Activated naive CD4-positive, alpha-beta T cell treated with anti-CD3 and anti-CD28 coated beads, Interleukin-2, amount 10 ng/mL, durations not matched to agents 7 days and 5 days (primary cell): ENCODE data around the gene TTLL5.

Experiments used
- CTCF ChIA-PET: fragments of 350-600 bp; sonication (Branson Sonifier 250); formaldehyde crosslinking; loops from one replicate; lab custom pipeline; 2021; ENCODE audit warnings: antibody characterized with exemption; lab: Charles Lee
- DNase-seq: peaks from one replicate; pipeline ENCODE4 v3.0.0-alpha.2; 2020
- H3K27ac Mint-ChIP-seq: one replicate; pipeline ENCODE4 v1.8.0; 2021; ENCODE audit warnings: mild to moderate bottlenecking, moderate library complexity, mixed read lengths
- H3K27me3 Mint-ChIP-seq: one replicate; pipeline ENCODE4 v1.8.0; 2021; ENCODE audit warnings: mild to moderate bottlenecking, mixed read lengths
- H3K36me3 Mint-ChIP-seq: one replicate; pipeline ENCODE4 v1.8.0; 2021; ENCODE audit warnings: mixed read lengths
- H3K4me1 Mint-ChIP-seq: one replicate; pipeline ENCODE4 v1.8.0; 2021; ENCODE audit warnings: mixed read lengths
- H3K4me3 Mint-ChIP-seq: one replicate; pipeline ENCODE4 v1.8.0; 2021; ENCODE audit warnings: mild to moderate bottlenecking, moderate library complexity, mixed read lengths
- H3K9me3 Mint-ChIP-seq: one replicate; pipeline ENCODE4 v1.8.0; 2021; ENCODE audit warnings: mixed read lengths

The TTLL5 gene

GRCh38 chr14:75717729-75718128 is 56.7 kb downstream of the TTLL5 start:
- Mint-ChIP-seq H3K4me3 (no peak overlapping the region), H3K27ac (no peak overlapping the region), H3K4me1 (no peaks in the 10 kb centered on the region), H3K36me3 (peaks cover 21% of the 10 kb centered on the region), H3K9me3 (no peaks in the 10 kb centered on the region), H3K27me3 (no peaks in the 10 kb centered on the region)
- CTCF ChIA-PET = interaction anchor here (1.0 kb wide), 1 partner anchor 265 kb away, joined by 4 read pairs; no protein-coding TSS in a partner anchor
- DNase-seq = no peak

- H3K9me3 Mint-ChIP-seq = no peaks in the 10 kb centered on the region
- H3K27ac Mint-ChIP-seq = no peak overlapping the region
- no peak overlapping the region for H3K4me3 Mint-ChIP-seq
- CTCF ChIA-PET = no interaction called here
- peaks cover 22% of the 10 kb centered on the region for H3K36me3 Mint-ChIP-seq
- DNase-seq = no peak
- no peaks in the 10 kb centered on the region for H3K27me3 Mint-ChIP-seq
- no peaks in the 10 kb centered on the region for H3K4me1 Mint-ChIP-seq
Observed at GRCh38 chr14:75718199-75718598, 57.2 kb downstream of the TTLL5 start.

GRCh38 chr14:75720116-75720515 is 59.1 kb downstream of the TTLL5 start:
- H3K9me3 Mint-ChIP-seq = no peaks in the 10 kb centered on the region
- DNase-seq = no peak
- peaks cover 35% of the 10 kb centered on the region for H3K36me3 Mint-ChIP-seq
- H3K27ac Mint-ChIP-seq = no peak overlapping the region
- CTCF ChIA-PET = interaction anchor here (1.1 to 1.2 kb wide), 2 partner anchors 11 to 259 kb away, joined by 3 read pairs; no protein-coding TSS in a partner anchor
- H3K27me3 Mint-ChIP-seq = no peaks in the 10 kb centered on the region
- peaks cover 8% of the 10 kb centered on the region for H3K4me1 Mint-ChIP-seq
- H3K4me3 Mint-ChIP-seq = no peak overlapping the region

GRCh38 chr14:75720842-75721498 is 59.9 kb downstream of the TTLL5 start:
- peaks cover 8% of the 10 kb centered on the region for H3K4me1 Mint-ChIP-seq
- H3K36me3 Mint-ChIP-seq = peaks cover 41% of the 10 kb centered on the region
- H3K4me3 Mint-ChIP-seq = no peak overlapping the region
- no peaks in the 10 kb centered on the region for H3K9me3 Mint-ChIP-seq
- no peak overlapping the region for H3K27ac Mint-ChIP-seq
- no peaks in the 10 kb centered on the region for H3K27me3 Mint-ChIP-seq
- no peak for DNase-seq
- CTCF ChIA-PET = interaction anchor here (1.1 to 1.2 kb wide), 2 partner anchors 12 to 258 kb away, joined by 3 read pairs; no protein-coding TSS in a partner anchor

- Mint-ChIP-seq H3K9me3 (peaks cover 2% of the 10 kb centered on the region), H3K27ac (no peak overlapping the region), H3K27me3 (no peaks in the 10 kb centered on the region), H3K4me3 (no peak overlapping the region), H3K4me1 (peaks cover 8% of the 10 kb centered on the region), H3K36me3 (peaks cover 46% of the 10 kb centered on the region)
- CTCF ChIA-PET = interaction anchor here (0.8 to 1.2 kb wide), 2 partner anchors 9 to 14 kb away, joined by 3 read pairs; no protein-coding TSS in a partner anchor
- DNase-seq = no peak
Observed at GRCh38 chr14:75723716-75724115, 62.7 kb downstream of the TTLL5 start.

- peaks cover 44% of the 10 kb centered on the region for H3K36me3 Mint-ChIP-seq
- CTCF ChIA-PET = interaction anchor here (1.2 kb wide), 1 partner anchor 15 kb away, joined by 3 read pairs; no protein-coding TSS in a partner anchor
- no peak overlapping the region for H3K4me3 Mint-ChIP-seq
- H3K27ac Mint-ChIP-seq = no peak overlapping the region
- H3K27me3 Mint-ChIP-seq = no peaks in the 10 kb centered on the region
- H3K4me1 Mint-ChIP-seq = peaks cover 8% of the 10 kb centered on the region
- no peak for DNase-seq
- H3K9me3 Mint-ChIP-seq = peaks cover 2% of the 10 kb centered on the region
Observed at GRCh38 chr14:75724414-75725204, 63.6 kb downstream of the TTLL5 start.

- no peak for DNase-seq
- peaks cover 2% of the 10 kb centered on the region for H3K9me3 Mint-ChIP-seq
- no peak overlapping the region for H3K4me3 Mint-ChIP-seq
- CTCF ChIA-PET = no interaction called here
- no peak overlapping the region for H3K27ac Mint-ChIP-seq
- H3K36me3 Mint-ChIP-seq = peaks cover 42% of the 10 kb centered on the region
- no peaks in the 10 kb centered on the region for H3K27me3 Mint-ChIP-seq
- H3K4me1 Mint-ChIP-seq = peaks cover 12% of the 10 kb centered on the region
Observed at GRCh38 chr14:75725481-75725880, 64.4 kb downstream of the TTLL5 start.

- Mint-ChIP-seq H3K27me3 (no peaks in the 10 kb centered on the region), H3K9me3 (peaks cover 2% of the 10 kb centered on the region), H3K4me1 (peaks cover 12% of the 10 kb centered on the region), H3K27ac (no peak overlapping the region), H3K4me3 (no peak overlapping the region), H3K36me3 (peaks cover 36% of the 10 kb centered on the region)
- DNase-seq = no peak
- CTCF ChIA-PET = interaction anchor here (1.3 kb wide), 1 partner anchor 17 kb away, joined by 4 read pairs; no protein-coding TSS in a partner anchor
Observed at GRCh38 chr14:75726321-75726720, 65.3 kb downstream of the TTLL5 start.

- H3K27ac Mint-ChIP-seq = no peak overlapping the region
- H3K9me3 Mint-ChIP-seq = peaks cover 2% of the 10 kb centered on the region
- DNase-seq = no peak
- peaks cover 36% of the 10 kb centered on the region for H3K36me3 Mint-ChIP-seq
- H3K27me3 Mint-ChIP-seq = no peaks in the 10 kb centered on the region
- peaks cover 12% of the 10 kb centered on the region for H3K4me1 Mint-ChIP-seq
- H3K4me3 Mint-ChIP-seq = no peak overlapping the region
- CTCF ChIA-PET = interaction anchor here (1.3 kb wide), 1 partner anchor 18 kb away, joined by 4 read pairs; no protein-coding TSS in a partner anchor
Observed at GRCh38 chr14:75727124-75727523, 66.1 kb downstream of the TTLL5 start.

- no peaks in the 10 kb centered on the region for H3K27me3 Mint-ChIP-seq
- peaks cover 4% of the 10 kb centered on the region for H3K4me1 Mint-ChIP-seq
- DNase-seq = no peak
- no peak overlapping the region for H3K4me3 Mint-ChIP-seq
- H3K36me3 Mint-ChIP-seq = peaks cover 15% of the 10 kb centered on the region
- H3K27ac Mint-ChIP-seq = no peak overlapping the region
- no peaks in the 10 kb centered on the region for H3K9me3 Mint-ChIP-seq
- CTCF ChIA-PET = no interaction called here
Observed at GRCh38 chr14:75732888-75733287, 71.8 kb downstream of the TTLL5 start.

- H3K4me3 Mint-ChIP-seq = no peak overlapping the region
- no peaks in the 10 kb centered on the region for H3K9me3 Mint-ChIP-seq
- H3K4me1 Mint-ChIP-seq = peaks cover 1% of the 10 kb centered on the region
- no peaks in the 10 kb centered on the region for H3K27me3 Mint-ChIP-seq
- CTCF ChIA-PET = no interaction called here
- H3K27ac Mint-ChIP-seq = no peak overlapping the region
- H3K36me3 Mint-ChIP-seq = peaks cover 13% of the 10 kb centered on the region
- DNase-seq = no peak
Observed at GRCh38 chr14:75734854-75735253, 73.8 kb downstream of the TTLL5 start.

GRCh38 chr14:75736845-75737485 is 75.9 kb downstream of the TTLL5 start:
- Mint-ChIP-seq H3K4me3 (no peak overlapping the region), H3K4me1 (no peaks in the 10 kb centered on the region), H3K36me3 (peaks cover 15% of the 10 kb centered on the region), H3K9me3 (no peaks in the 10 kb centered on the region), H3K27me3 (no peaks in the 10 kb centered on the region), H3K27ac (no peak overlapping the region)
- DNase-seq = no peak
- CTCF ChIA-PET = interaction anchor here (1.2 kb wide), 1 partner anchor 27 kb away, joined by 4 read pairs; no protein-coding TSS in a partner anchor

GRCh38 chr14:75738192-75738591 is 77.1 kb downstream of the TTLL5 start:
- CTCF ChIA-PET = no interaction called here
- DNase-seq = no peak
- no peak overlapping the region for H3K27ac Mint-ChIP-seq
- H3K27me3 Mint-ChIP-seq = no peaks in the 10 kb centered on the region
- H3K4me1 Mint-ChIP-seq = no peaks in the 10 kb centered on the region
- peaks cover 16% of the 10 kb centered on the region for H3K36me3 Mint-ChIP-seq
- no peaks in the 10 kb centered on the region for H3K9me3 Mint-ChIP-seq
- H3K4me3 Mint-ChIP-seq = no peak overlapping the region

- no peak overlapping the region for H3K27ac Mint-ChIP-seq
- H3K36me3 Mint-ChIP-seq = peaks cover 43% of the 10 kb centered on the region
- no peaks in the 10 kb centered on the region for H3K4me1 Mint-ChIP-seq
- H3K4me3 Mint-ChIP-seq = no peak overlapping the region
- H3K9me3 Mint-ChIP-seq = peaks cover 4% of the 10 kb centered on the region
- DNase-seq = no peak
- CTCF ChIA-PET = no interaction called here
- H3K27me3 Mint-ChIP-seq = no peaks in the 10 kb centered on the region
Observed at GRCh38 chr14:75742867-75743266, 81.8 kb downstream of the TTLL5 start.
